HG03135 (cell line): ENCODE data around the gene NUAK1.

Experiments
- ATAC-seq: cut with Tn5 transposase; IDR thresholded peaks from one replicate; pipeline ENCODE4 v1.9.1; 2021; ENCODE audit warnings: mild to moderate bottlenecking, moderate library complexity; ENCODE audit not compliant: unreplicated experiment

The NUAK1 gene

DNA sequence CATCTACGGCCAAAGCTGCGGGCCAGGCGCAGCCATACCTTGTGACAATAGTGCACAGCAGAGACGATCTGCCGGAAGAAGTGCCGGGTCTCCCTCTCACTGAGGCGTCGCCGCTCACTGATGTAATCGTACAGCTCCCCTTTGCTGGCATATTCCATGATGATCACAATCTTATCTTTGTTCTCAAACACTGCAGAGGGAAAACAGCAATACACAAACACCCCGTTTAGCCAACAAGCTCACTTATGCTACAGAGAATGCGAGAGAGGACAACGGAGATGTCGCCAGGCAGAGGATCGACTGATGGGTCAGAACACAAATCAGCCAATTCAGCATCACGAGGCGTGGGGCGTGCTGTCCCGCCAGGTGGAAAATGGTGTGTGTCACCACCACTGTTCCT lies 52.1 kb downstream of the NUAK1 start:
- no peak for ATAC-seq

DNA sequence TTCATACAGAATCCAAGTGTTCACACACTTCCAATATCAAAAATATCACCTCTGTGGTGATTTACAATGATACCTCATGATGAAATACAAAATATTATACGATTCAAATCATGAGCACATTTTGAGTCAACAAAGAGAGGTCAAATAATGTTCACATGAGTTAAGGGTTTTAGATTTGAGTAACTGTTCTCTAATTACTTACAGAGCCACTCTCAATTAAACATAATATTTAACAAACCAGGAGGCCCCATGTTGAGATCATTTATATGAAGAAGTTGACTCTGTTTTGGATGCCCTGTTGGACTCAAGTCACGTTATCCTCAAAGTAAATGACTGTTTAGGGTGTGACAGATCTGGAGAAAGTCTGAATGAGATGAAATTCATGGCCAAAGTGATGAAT lies 53.5 kb downstream of the NUAK1 start:
- ATAC-seq = no peak

DNA sequence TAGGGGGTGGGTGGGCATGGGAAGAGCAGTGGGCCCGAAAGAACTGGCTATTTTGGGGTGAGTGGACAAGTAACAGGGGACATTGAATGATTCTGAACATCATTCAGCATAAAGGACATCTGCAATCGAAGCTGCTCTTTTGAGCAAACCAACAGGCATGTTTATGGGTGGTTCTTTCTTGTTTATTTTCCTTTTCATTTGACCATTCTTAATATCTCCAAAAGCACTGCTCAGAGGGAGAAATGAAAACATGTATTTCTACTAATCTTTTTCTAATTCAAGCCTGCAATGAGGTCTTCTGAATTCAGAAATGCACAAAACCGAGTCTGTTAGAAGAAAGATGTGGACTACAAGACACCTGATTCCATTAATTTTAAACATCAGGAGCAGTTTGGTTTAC lies 54.0 kb downstream of the NUAK1 start:
- no peak for ATAC-seq

DNA sequence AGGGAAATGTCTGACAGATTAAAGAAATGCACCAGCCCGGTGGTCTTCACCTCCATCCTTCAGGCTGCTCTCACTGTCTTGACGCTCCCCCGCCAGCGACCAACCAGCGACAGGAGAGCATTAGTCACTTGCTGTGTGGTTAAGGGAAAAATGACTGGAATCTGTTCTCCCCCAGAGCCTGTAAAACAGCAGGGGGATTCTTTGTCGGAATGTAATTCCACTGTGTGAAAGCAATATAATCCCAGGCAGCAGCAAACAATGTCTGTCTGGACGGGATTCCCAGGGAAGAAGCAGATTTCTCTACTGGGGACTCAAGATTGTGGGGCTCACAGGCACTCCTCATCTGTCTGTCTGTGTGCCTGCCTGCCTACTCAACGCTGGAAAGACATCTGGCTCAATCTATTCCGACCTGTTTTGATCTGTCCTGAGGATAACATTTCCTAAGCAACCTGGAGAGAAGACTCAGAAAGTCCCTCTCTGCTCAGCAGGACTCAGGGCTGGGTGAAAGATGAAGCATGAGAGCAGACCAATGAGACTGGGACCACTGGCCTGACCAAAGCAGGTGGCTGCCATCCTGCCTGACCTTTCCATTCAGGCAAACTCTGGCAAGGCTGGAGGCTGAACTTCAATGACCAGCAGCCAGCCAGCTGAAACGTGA lies 54.6 kb downstream of the NUAK1 start:
- no peak for ATAC-seq

DNA sequence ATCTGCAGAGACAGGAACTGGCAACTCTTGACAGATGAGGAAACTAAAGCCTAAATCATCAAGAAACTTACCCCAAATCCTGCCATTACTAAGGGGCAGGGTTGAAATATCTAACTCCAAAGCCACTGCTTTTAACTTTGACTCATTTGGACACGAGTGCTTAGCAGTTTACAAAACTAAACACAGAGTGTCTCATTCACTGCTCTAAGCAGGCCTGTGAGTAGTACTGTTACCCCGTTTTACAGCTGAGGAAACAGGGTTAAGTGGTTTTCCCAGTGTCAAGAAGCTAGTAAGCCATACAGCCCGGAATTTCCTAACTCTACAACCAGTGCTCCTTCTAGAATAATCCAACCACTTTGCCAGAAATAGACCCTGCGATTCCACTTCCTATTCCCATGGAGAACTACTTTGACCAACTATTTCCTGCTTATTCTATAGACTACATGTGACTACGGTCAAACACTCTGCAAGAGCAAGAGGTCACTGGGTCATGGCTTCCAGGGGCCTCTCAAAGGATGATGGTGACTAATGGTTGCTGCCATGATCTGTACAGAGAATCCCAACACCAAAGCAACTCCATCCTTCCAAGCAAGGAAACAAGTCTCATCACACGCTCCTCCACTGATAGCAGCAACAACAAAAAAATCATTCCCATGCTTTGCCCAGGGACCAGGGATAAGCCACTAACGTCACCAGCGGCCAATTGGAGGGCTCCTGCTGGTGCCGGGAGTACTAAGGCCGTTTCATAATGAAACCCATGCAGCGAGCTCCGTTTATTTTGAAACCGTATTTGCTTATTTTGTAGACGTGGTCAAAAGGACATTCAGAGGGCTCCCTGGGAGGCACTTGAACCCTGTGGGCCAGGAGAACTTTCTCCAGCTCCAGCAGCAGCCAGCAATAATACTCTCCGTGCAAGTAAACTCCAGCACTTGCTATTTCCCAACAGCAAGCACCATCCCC lies 56.3 kb downstream of the NUAK1 start:
- ATAC-seq = no peak

DNA sequence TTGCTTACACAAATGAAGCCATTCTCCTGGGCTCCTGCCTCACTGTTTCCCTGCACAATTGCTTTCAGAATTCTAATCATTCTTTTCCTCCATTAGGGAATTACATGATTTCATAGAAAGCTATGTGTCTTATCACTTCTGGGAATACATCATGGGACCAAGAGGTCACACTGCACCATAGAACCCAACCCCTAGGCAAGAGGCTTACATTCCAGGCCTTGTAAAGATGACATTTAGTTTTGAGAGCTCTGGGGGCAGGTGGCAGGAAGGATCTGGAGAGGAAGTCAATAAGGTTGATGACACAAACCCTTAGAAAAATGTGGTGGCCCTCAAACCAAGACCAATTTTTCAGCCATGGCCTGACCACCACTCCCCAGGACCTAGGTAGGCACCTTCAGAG lies 57.1 kb downstream of the NUAK1 start:
- ATAC-seq = no peak

DNA sequence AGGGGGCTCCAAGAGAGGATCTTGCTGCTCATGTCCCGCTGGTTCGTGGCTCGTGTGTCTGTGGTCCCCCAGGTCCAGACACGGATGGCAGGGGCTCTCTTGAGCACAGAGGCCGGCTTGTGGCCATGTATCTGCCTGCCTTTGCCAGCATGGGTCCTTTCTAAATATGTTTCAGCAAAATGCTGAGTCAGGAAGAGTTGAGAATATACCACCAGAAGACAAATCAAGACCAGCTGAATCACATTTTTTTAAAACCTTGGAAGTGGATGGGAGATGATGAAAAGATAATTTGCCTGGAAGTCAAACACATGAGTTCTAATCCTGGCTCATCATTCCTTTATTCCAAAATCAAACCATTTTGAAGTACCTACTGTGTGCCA lies 58.0 kb downstream of the NUAK1 start:
- ATAC-seq = no peak

DNA sequence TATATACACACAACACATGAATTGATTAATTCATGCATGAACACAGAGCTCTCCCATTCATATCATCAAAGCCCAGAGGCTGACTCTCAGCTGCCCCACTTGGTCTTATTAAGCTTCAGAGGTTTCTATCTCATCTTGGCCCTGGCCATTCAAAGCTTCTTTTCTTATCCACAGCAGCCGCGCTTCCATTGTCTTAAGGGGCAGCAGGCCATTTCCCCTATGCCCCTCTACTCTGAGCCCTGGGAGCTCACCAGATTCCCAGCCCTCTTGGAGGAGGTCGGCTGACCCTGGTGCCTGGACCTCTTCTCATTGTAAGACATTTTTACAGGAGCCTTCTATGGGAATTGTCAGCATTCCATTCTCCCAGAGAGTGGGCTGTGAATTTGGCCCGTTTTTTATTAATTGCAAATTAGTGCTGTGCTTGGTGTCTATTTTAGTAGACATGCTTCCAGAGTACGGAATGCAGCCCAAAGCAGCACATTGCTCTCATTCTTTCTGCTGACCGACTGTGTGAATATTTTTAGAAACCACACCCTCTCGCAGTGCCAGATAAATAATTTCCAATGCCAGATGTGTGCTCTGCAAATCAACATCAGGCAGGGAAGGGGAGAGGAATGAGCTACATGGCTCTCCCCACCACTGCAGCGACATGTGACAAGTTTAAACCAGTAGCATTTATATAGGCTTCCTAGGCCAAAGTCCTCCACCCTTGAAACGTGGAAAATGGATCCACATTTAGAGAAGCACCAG lies 58.5 kb downstream of the NUAK1 start:
- ATAC-seq = no peak

DNA sequence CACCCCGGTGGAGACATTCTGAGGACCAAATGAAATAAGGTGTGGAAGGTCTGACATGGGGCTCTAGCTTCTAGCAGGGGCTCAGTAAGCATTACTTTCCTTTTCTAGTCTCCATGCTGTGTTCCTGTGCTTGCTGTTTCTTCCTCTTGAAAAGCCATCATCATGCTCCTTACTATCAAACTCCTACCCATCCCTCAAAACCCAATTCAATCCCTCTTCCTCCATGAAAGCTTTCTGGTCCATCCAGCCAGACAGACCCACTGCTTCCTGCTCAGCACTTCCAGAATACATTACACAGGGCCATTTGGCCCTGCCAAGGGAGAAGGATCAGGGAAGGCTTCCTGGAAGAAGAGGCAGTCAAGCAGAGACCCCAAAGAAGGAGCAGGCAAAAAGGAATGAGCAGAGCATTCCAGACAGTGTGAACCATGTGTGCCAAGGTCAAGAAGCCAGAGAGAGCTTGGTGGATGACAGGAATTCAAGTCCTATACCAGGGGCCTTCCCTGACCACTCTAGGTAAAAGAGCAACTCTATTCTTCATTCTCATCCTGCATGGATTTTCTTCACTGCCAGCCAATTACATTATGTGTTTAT lies 59.5 kb downstream of the NUAK1 start:
- no peak for ATAC-seq

DNA sequence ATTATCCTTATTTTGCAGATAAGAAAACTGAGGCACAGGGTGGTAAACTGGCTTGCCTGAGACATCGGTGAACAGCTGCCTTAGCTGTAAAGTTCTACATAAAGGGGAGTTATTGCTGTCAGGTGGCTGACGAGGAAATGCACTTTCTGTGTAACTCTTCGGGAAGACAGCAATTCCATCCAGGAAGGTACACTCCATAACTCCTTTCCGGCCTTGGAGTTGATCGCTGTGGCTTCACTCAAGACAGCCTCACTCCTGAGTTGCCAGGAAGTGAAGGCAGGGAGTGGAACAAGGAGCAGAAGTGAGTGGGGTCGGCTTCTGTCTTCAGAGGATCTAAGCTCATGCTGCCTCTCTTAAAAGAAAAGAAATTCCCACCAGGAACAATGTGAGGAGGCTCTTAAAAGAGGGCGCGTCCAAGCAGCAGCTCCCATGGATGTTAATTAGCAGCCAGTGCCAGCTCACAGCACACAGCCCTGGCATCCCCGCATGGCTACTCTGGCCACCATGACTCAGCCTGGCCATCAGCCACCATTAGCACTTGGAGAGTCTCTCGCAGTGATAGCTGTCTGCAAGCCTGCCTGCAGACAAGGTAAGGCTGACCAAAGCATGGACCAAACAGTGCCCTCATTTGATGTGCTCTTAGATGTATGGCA lies 60.3 kb downstream of the NUAK1 start:
- no peak for ATAC-seq

DNA sequence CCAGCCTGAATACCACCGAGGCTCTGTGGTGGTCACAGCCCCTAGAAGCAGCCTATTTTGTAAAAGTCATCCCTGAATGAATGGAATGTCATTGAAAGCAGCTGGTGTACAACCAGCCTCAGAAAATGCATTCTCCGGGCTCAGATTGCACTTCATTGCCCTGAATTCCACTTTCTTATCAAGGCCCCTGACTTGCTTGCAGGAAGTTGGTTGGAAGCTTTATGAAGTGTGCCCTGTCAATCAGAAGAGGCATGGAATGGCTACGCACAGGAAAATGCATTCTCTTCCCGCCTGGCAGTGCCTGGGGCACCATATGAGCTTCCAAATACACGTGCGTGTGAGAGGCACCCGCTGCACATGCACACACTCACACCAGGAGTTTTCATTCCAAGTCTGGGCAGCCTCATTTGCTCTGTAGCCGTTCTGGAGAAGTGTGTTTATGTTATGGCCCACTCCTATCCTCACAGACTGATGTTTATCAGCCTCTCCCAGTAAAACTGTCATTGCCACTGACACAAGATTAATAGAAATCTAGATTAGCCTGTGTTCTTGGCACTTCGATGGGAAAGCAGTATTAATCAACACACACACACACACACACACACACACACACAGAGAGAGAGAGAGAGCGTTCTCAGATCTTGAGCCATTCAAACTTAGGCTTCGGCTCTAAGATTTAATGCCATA lies 63.9 kb downstream of the NUAK1 start:
- no peak for ATAC-seq

DNA sequence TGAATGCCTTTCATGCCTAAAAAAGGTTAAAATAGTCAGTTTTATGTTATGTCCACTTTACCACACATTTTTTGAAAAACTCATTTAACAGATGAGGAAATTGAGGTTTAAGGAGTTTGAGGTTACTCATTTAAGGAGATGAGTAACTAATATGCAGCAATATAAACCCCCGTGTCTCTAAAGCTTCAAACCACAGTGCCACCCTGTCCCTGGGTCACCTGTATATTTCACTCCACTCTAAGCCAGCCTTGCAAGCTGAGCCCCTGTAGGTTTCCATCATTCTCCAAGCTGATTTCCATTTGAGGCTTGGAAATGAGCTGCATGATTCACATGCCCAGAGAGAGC lies 64.4 kb downstream of the NUAK1 start:
- ATAC-seq = no peak

DNA sequence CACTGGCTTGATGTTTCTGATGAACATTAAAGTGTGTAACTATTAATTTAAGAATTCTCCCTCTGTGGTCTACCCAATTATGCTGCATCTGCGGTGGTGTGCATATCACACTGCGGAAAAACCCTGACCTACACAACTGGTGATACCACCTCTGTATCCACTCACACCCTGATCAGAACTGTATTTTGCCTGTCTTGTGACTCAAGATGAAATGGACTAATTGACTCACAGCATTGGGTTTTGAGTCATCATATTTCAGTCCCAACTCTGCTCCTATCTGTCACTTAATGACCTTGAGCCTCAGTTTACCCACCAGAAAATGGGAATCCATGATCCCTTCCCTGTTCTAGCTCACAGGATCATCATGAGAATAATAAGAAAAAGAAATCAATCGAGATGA lies 65.6 kb downstream of the NUAK1 start:
- ATAC-seq = no peak

DNA sequence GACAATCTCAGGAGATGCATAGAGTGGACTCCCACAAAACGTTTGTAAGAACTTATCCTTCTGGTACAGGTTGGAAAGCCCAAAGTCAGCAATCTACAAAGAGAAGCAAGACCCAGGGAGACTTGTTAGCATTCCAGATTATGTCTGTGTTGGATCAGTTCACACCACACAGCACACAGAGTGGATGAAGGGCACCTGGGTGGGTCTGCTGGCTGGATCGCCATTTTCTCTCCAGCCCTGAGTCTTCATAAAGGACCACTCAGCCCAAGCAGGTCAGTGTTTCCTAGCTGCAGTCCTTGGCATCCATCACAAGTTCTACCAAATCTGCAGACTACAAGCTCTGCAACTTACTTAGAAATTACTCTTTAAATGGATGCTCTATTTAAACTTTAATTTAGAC lies 66.0 kb downstream of the NUAK1 start:
- ATAC-seq = no peak

DNA sequence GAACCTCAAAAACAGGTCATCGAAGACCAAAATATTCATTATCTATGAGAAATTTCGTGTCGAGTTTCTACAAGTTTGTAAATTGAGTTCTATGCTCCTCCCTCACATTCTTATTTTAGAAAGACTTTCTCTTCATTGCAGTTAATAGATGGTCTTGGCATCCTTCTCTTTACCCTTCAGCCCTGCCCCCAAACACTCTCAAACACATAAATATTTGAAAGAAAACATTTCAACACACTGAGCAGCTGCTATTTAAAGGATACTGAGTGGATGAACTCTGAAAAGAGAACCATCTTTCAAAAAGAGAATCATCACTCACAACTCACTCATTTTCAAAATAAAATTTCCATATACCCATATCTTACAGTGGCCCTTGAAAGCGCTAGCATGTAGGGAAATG lies 67.1 kb downstream of the NUAK1 start:
- ATAC-seq = no peak

DNA sequence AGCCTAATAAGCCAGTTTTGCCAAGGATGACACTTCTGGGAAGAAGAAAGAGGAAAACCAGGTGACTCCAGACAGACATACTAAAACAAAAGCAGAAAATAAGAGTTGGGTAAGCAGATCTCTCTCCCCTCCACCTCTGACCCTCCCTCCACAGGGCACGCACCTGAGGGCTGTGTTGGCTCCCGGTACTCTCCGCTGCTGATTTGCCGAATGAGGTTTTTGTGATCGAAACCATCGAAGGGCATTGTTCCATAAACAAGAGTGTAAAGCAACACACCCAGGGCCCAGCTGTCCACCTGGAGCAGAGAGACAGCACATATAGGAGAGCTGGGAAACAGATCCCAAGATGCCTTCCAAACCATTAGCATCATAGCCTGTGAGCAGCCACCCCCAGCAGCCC lies 68.1 kb downstream of the NUAK1 start:
- no peak for ATAC-seq

DNA sequence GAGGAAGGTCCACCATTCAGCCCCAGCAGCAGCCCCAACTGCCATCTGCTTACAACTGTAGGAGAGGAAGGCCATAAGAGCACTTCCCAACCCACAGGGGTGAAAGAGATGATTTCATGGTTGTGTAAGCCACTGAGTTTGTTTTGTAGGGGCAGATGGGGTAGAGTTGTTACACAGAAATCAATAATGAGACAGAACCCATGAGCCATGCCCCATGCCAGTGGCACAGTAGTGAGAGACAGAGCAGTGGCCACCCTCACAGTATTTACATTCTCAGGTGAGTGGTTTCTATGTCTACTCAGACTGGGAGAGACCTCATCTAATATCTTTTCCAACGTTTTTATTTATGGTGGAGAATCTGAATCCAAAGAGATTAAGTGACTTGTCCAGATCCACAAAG lies 68.6 kb downstream of the NUAK1 start:
- ATAC-seq = no peak

DNA sequence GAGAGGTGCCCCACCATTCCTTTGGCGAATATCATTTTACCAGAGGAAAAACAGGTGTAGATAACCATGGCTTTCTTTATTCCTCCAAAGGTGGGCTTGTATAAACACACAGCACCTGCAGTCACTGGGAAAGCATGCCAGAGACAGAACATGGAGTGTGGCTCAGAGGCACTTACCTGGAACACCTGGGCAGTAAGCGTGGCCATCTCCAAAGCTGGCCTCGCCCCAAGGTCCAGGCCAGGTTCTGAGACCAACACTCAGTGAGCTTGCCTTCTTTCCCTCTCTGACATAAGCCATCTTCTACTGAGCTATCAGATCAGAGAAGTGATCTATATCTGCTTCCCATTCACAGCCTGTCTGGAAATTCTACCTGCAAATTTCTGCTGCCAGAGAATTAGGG lies 70.5 kb downstream of the NUAK1 start:
- no peak for ATAC-seq

DNA sequence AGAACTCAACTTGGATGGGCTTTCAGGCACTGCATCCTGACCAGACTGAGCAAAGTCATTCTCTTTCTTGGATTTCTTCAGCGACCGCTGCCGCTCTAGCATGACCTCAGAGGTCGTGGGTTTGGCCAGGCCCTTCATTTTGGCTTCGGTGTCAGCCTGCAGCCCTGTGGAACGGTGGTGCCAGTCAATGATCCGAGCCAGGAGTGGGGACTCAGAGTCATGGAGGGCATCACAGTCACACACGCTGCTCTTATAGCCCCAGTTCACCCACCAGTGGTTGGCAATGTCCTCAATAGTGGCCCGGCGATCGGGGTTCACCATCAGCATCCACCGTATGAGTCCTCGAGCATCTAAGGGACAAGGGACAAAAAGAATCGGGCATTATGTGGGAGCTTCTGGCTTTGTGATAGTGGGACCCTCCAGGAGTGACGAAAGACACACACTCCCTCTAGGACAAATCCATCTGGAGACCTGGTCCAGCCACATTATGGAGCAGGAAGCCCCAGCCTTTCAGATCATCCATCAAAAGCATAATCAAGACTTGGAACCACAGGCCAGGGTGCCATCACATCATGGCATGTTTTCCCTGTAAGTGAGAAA lies 71.0 kb downstream of the NUAK1 start:
- no peak for ATAC-seq

DNA sequence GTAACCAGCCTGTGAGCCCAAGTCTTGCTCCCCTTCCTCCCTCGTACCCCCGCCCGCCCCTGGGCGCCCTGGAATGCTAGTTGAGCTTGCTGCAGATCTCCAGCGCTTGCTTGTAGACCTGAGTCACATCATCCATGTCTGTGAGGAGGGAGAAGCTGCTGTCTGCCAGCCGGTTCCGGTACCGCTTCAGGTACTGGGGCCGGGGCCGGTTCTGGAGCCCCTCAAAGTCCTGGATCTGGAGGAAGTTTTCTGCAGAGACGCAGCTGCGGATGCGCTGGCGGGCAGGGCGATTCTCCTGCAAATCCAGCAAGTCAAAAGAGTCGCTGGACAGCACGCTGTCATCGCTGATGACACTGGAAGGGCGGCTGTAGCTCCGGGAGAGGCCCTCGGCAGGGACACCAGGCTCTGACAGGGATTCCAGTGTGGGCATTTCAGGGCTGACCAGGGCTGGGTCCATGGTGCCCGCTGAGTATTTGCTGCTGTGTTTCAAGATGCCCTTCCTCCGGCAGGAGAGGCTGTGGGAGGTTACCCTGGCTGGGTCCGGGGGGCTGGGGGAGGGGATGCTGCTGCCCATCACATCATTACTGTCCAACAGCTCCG lies 71.9 kb downstream of the NUAK1 start:
- no peak for ATAC-seq
